WTC11 (cell line): Measurements from ENCODE around the gene RBPJ.

Experiments used
- GABPB1 ChIP-seq: sonication (generic); formaldehyde crosslinking; IDR thresholded peaks from 2 replicates; pipeline ENCODE4 v1.8.1; 2023; ENCODE audit warnings: mild to moderate bottlenecking, missing genetic modification reagents
- JUN ChIP-seq: sonication (generic); formaldehyde crosslinking; IDR thresholded peaks from 2 replicates; pipeline ENCODE4 v1.8.0; 2023; ENCODE audit warnings: mild to moderate bottlenecking, missing genetic modification reagents
- NR2C2 ChIP-seq: sonication (generic); formaldehyde crosslinking; IDR thresholded peaks from 2 replicates; pipeline ENCODE4 v1.8.0; 2022; ENCODE audit warnings: mild to moderate bottlenecking, missing genetic modification reagents
- NR3C1 ChIP-seq: sonication (generic); formaldehyde crosslinking; conservative IDR thresholded peaks from 2 replicates; pipeline ENCODE4 v1.8.1; 2023; ENCODE audit warnings: low read depth, mild to moderate bottlenecking, missing genetic modification reagents
- SP1 ChIP-seq: sonication (generic); formaldehyde crosslinking; conservative IDR thresholded peaks from 2 replicates; pipeline ENCODE4 v1.8.1; 2022; ENCODE audit warnings: missing genetic modification reagents
- ZBTB21 ChIP-seq: sonication (generic); formaldehyde crosslinking; IDR thresholded peaks from 2 replicates; pipeline ENCODE4 v1.8.1; 2023; ENCODE audit warnings: mild to moderate bottlenecking, missing genetic modification reagents, borderline replicate concordance
- ZNF138 ChIP-seq: sonication (generic); formaldehyde crosslinking; conservative IDR thresholded peaks from 2 replicates; pipeline ENCODE4 v1.8.1; 2022; ENCODE audit warnings: mild to moderate bottlenecking, moderate library complexity, missing genetic modification reagents
- TF ChIP-seq, protein P1 (sequence below): fragments of 200-600 bp; IDR thresholded peaks from 2 replicates; pipeline ENCODE4 v1.8.0; 2022; ENCODE audit warnings: antibody characterized with exemption
- TF ChIP-seq, protein P2 (sequence below): sonication (generic); formaldehyde crosslinking; IDR thresholded peaks from 2 replicates; pipeline ENCODE4 v1.8.1; 2023; ENCODE audit warnings: mild to moderate bottlenecking, missing genetic modification reagents
- TF ChIP-seq, protein P3 (sequence below): sonication (generic); formaldehyde crosslinking; IDR thresholded peaks from 2 replicates; pipeline ENCODE4 v1.8.1; 2023; ENCODE audit warnings: mild to moderate bottlenecking, missing genetic modification reagents
- TF ChIP-seq, protein P4 (sequence below): sonication (generic); formaldehyde crosslinking; IDR thresholded peaks from 2 replicates; pipeline ENCODE4 v1.8.0; 2022; ENCODE audit warnings: mild to moderate bottlenecking, missing genetic modification reagents

DNA sequence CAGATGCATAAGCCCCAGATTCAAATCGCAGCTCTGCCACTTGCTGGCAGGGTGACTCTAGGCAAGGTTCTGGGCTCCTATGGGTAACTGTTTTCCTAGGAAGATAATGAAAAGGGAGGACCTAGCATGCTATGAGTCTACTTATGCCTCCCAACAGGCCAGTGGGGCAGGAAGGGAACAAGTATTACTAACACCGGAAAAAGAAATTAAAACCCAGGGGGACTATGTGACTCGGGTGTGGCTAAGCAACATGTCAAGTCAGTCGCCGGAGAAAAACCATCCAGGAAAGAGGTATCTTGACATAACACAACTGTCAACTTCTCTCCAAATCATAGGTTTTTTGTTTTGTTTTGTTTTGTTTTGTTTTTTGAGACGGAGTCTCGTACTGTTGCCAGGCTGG lies 45.5 kb upstream of the RBPJ start:
- no peak for TF ChIP-seq NR2C2 (CRISPR knock-in tag)
- TF ChIP-seq GABPB1: no peak
- TF ChIP-seq NR3C1 (CRISPR knock-in tag): no peak
- TF ChIP-seq, protein P1, sequence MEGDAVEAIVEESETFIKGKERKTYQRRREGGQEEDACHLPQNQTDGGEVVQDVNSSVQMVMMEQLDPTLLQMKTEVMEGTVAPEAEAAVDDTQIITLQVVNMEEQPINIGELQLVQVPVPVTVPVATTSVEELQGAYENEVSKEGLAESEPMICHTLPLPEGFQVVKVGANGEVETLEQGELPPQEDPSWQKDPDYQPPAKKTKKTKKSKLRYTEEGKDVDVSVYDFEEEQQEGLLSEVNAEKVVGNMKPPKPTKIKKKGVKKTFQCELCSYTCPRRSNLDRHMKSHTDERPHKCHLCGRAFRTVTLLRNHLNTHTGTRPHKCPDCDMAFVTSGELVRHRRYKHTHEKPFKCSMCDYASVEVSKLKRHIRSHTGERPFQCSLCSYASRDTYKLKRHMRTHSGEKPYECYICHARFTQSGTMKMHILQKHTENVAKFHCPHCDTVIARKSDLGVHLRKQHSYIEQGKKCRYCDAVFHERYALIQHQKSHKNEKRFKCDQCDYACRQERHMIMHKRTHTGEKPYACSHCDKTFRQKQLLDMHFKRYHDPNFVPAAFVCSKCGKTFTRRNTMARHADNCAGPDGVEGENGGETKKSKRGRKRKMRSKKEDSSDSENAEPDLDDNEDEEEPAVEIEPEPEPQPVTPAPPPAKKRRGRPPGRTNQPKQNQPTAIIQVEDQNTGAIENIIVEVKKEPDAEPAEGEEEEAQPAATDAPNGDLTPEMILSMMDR: no peak
- TF ChIP-seq, protein P2, sequence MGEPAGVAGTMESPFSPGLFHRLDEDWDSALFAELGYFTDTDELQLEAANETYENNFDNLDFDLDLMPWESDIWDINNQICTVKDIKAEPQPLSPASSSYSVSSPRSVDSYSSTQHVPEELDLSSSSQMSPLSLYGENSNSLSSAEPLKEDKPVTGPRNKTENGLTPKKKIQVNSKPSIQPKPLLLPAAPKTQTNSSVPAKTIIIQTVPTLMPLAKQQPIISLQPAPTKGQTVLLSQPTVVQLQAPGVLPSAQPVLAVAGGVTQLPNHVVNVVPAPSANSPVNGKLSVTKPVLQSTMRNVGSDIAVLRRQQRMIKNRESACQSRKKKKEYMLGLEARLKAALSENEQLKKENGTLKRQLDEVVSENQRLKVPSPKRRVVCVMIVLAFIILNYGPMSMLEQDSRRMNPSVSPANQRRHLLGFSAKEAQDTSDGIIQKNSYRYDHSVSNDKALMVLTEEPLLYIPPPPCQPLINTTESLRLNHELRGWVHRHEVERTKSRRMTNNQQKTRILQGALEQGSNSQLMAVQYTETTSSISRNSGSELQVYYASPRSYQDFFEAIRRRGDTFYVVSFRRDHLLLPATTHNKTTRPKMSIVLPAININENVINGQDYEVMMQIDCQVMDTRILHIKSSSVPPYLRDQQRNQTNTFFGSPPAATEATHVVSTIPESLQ (CRISPR knock-in tag): no peak
- no peak for TF ChIP-seq ZNF138 (CRISPR knock-in tag)
- no peak for TF ChIP-seq JUN
- TF ChIP-seq SP1 (CRISPR knock-in tag): no peak
- no peak for TF ChIP-seq ZBTB21 (CRISPR knock-in tag)
- TF ChIP-seq, protein P3, sequence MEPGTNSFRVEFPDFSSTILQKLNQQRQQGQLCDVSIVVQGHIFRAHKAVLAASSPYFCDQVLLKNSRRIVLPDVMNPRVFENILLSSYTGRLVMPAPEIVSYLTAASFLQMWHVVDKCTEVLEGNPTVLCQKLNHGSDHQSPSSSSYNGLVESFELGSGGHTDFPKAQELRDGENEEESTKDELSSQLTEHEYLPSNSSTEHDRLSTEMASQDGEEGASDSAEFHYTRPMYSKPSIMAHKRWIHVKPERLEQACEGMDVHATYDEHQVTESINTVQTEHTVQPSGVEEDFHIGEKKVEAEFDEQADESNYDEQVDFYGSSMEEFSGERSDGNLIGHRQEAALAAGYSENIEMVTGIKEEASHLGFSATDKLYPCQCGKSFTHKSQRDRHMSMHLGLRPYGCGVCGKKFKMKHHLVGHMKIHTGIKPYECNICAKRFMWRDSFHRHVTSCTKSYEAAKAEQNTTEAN (CRISPR knock-in tag): no peak
- TF ChIP-seq, protein P4, sequence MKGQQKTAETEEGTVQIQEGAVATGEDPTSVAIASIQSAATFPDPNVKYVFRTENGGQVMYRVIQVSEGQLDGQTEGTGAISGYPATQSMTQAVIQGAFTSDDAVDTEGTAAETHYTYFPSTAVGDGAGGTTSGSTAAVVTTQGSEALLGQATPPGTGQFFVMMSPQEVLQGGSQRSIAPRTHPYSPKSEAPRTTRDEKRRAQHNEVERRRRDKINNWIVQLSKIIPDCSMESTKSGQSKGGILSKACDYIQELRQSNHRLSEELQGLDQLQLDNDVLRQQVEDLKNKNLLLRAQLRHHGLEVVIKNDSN (CRISPR knock-in tag): no peak
